Breast epithelium (tissue), 4 donors: ENCODE results near the gene CTSW. TPM values are rescaled to one million over a fixed set of nuclear protein-coding genes. Genes with fewer than 3 reads are reported as not detected.

Experiments used
- DNase-seq, 2 donors: peaks; one replicate each; pipeline ENCODE4 v3.0.0-alpha.2; 2019; ENCODE audit warnings: low spot score in 2 of 2
- H3K27ac ChIP-seq, 2 donors: fragments of 200-600 bp; sonication (generic) in 1 of 2; one replicate each; pipeline ENCODE4 v1.5.1; 2016 to 2019; ENCODE audit warnings: mild to moderate bottlenecking in 1 of 2
- H3K27me3 ChIP-seq, 2 donors: fragments of 200-600 bp; sonication (generic) in 1 of 2; one replicate each; pipeline versions ENCODE4 v1.5.1 to v1.6.0; 2017 to 2019; ENCODE audit warnings: control low read depth in 1 of 2, mild to moderate bottlenecking in 1 of 2
- H3K36me3 ChIP-seq: fragments of 200-600 bp; one replicate; pipeline ENCODE4 v1.5.1; 2019
- H3K4me1 ChIP-seq, 2 donors: fragments of 200-600 bp; sonication (generic); one replicate each; pipeline ENCODE4 v1.5.1; 2016 to 2019; ENCODE audit warnings: control low read depth in 1 of 2
- H3K4me3 ChIP-seq, 3 donors: fragments of 200-600 bp; sonication (generic); 1 replicate in 2 of 3; 2 replicates in 1 of 3; pipeline ENCODE4 v1.5.1; 2016 to 2019; ENCODE audit warnings: mild to moderate bottlenecking in 3 of 3, moderate library complexity in 2 of 3
- H3K9me3 ChIP-seq, 2 donors: fragments of 200-600 bp; sonication (generic) in 1 of 2; one replicate each; pipeline ENCODE4 v1.5.1; 2016 to 2019; ENCODE audit warnings: control low read depth in 1 of 2
- CTCF ChIP-seq, 3 donors: fragments of 450-650 bp; IDR thresholded peaks; one replicate each; pipeline ENCODE4 v1.5.1; 2016 to 2017; ENCODE audit warnings: antibody characterized with exemption in 3 of 3, mild to moderate bottlenecking in 3 of 3, moderate library complexity in 3 of 3
- POLR2A ChIP-seq: fragments of 450-650 bp; IDR thresholded peaks from one replicate; pipeline ENCODE4 v1.6.1; 2016; ENCODE audit warnings: antibody characterized with exemption, mild to moderate bottlenecking, moderate library complexity
- POLR2AphosphoS5 ChIP-seq, 3 donors: sonication (generic); formaldehyde crosslinking; IDR thresholded peaks; one replicate each; pipeline ENCODE4 v1.6.1; 2017; ENCODE audit warnings: antibody characterized with exemption in 3 of 3
- intact Hi-C: fragments of 100-400 bp; cut with DNase I; formaldehyde crosslinking; loops from one replicate; pipeline ENCODE4 v1.15.1; 2023; ENCODE audit warnings: low total_unique reads
- total RNA-seq, 3 donors: library from RNA; depleted of rRNA; stranded (reverse); fragments of >200 nt; gene quantifications; one replicate each; pipeline ENCODE4 v1.1.0, GENCODE V29; 2016

The CTSW gene
- total RNA-seq, 3 donors from 2014 or later = 1.6 to 4.0 (median 1.9) TPM

DNA sequence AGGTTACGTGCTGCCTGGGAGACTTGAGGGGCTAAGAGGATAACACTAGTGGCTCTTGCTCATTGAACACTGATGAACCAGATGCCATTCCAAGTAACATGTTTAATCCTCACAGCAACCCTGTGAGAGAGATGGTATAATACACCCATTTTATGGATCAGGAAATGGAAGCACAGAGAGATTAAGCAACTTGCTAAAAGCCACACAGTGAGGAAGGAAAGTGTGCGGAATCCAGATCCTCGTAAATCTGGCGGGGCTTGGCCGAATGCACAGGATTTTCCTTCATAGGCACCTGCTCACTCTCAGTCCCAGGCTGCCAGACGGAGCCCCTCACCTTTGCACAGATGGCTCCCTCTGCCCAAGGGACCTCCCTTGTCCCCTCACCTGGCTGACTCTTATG is 28.2 kb downstream of the CTSW start:
- H3K4me3 ChIP-seq = no peak overlapping the region
- no peak for TF ChIP-seq POLR2AphosphoS5 (IDR thresholded peaks at IDR 0.05)
- no peaks in the 10 kb centered on the region for H3K36me3 ChIP-seq
- no peak for DNase-seq
- H3K9me3 ChIP-seq = no peaks in the 10 kb centered on the region
- intact Hi-C loops = no loop called here
- no peak overlapping the region for H3K27ac ChIP-seq
- no peaks in the 10 kb centered on the region for H3K4me1 ChIP-seq
- H3K27me3 ChIP-seq = no peaks in the 10 kb centered on the region

GRCh38 chr11:65911682-65912568 is 32.3 kb downstream of the CTSW start:
- TF ChIP-seq POLR2AphosphoS5 (IDR thresholded peaks at IDR 0.05) (peak in 2 of 3 donors; percentile 22 to 36), POLR2A (no peak), CTCF (IDR thresholded peaks at IDR 0.05) (peak in 2 of 3 donors; percentile 25 to 28)
- H3K27me3 ChIP-seq = no peaks in the 10 kb centered on the region
- intact Hi-C loops = no loop called here
- peaks cover 9 to 10% of the 10 kb centered on the region in 2 donors for H3K4me1 ChIP-seq
- peak in 1 of 2 donors; percentile 64 for DNase-seq
- no peaks in the 10 kb centered on the region for H3K36me3 ChIP-seq
- peak overlapping the region in 1 of 3 donors; percentile 37 for H3K4me3 ChIP-seq
- no peaks in the 10 kb centered on the region for H3K9me3 ChIP-seq
- H3K27ac ChIP-seq = peak overlapping the region; percentile 67 to 87

GRCh38 chr11:65912845-65913244 is 33.2 kb downstream of the CTSW start:
- Histone ChIP-seq H3K9me3 (no peaks in the 10 kb centered on the region), H3K27me3 (no peaks in the 10 kb centered on the region), H3K36me3 (no peaks in the 10 kb centered on the region), H3K4me3 (no peak overlapping the region), H3K4me1 (peaks cover 9 to 19% of the 10 kb centered on the region in 2 donors), H3K27ac (peak overlapping the region in 1 of 2 donors; percentile 12)
- intact Hi-C loops = no loop called here
- DNase-seq = no peak
- no peak for TF ChIP-seq CTCF (IDR thresholded peaks at IDR 0.05)
- no peak for TF ChIP-seq POLR2AphosphoS5 (IDR thresholded peaks at IDR 0.05)
- TF ChIP-seq POLR2A = no peak

- DNase-seq = no peak
- intact Hi-C loops = no loop called here
- H3K4me1 ChIP-seq = peaks cover 9 to 21% of the 10 kb centered on the region in 2 donors
- H3K4me3 ChIP-seq = peak overlapping the region in 1 of 3 donors; percentile 48
- H3K27ac ChIP-seq = peak overlapping the region; percentile 94 to 99
- no peaks in the 10 kb centered on the region for H3K9me3 ChIP-seq
- no peaks in the 10 kb centered on the region for H3K27me3 ChIP-seq
- no peaks in the 10 kb centered on the region for H3K36me3 ChIP-seq
- TF ChIP-seq POLR2A = no peak
- TF ChIP-seq CTCF (IDR thresholded peaks at IDR 0.05) = no peak
- TF ChIP-seq POLR2AphosphoS5 (IDR thresholded peaks at IDR 0.05) = no peak
Observed at GRCh38 chr11:65915101-65915820, 35.6 kb downstream of the CTSW start.

DNA sequence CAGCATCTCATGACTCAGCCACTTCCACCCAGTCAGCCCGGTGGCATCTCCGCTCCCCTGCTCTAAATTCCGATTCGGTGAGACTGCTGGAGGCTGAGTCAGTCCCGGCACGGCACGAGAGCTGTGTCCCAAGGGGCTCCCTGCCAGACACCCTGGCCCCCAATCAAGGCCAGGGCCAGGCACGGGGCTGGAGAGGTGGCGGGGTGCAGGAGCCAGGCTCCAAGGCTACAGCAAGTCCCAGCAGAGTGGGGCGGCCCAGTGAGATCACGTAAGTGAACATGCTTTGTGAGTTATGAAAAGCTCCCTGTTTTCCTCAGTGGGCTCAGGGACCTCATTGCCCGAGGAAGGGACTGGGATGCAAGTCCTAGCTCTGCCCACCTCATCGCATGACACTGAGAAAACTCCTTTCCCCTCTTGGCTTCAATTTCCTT is 36.2 kb downstream of the CTSW start:
- Histone ChIP-seq H3K4me3 (peak overlapping the region in 1 of 3 donors; percentile 48), H3K36me3 (no peaks in the 10 kb centered on the region), H3K4me1 (peaks cover 9 to 27% of the 10 kb centered on the region in 2 donors), H3K9me3 (no peaks in the 10 kb centered on the region), H3K27me3 (no peaks in the 10 kb centered on the region), H3K27ac (peak overlapping the region; percentile 94 to 99)
- TF ChIP-seq POLR2A (no peak), POLR2AphosphoS5 (IDR thresholded peaks at IDR 0.05) (peak; percentile 42 to 92 (median 65))
- peak; percentile 70 to 79 for DNase-seq
- intact Hi-C loops = no loop called here
